Neuronal stem cell (in vitro differentiated cells): ENCODE results near the gene SHROOM4.

Source experiments
- DNase-seq: peaks from one replicate; pipeline ENCODE4 v3.0.0-alpha.2; 2013; ENCODE audit warnings: low spot score
- H2AFZ ChIP-seq: one replicate; pipeline ENCODE4 v1.6.1; 2013; ENCODE audit warnings: mild to moderate bottlenecking, low read length, inconsistent platforms
- H2AK5ac ChIP-seq: 2 replicates; pipeline ENCODE4 v1.6.1; 2013; ENCODE audit warnings: low read depth, mild to moderate bottlenecking, inconsistent platforms, low read length, moderate library complexity, mixed read lengths
- H2BK120ac ChIP-seq: 2 replicates; pipeline ENCODE4 v1.6.1; 2013; ENCODE audit warnings: low read depth, mild to moderate bottlenecking, inconsistent platforms, low read length, moderate library complexity, mixed read lengths
- H2BK12ac ChIP-seq: one replicate; pipeline ENCODE4 v1.6.1; 2013; ENCODE audit warnings: low read length, inconsistent platforms
- H2BK15ac ChIP-seq: 2 replicates; pipeline ENCODE4 v1.6.1; 2013; ENCODE audit warnings: mild to moderate bottlenecking, low read length, inconsistent platforms, mixed read lengths
- H2BK5ac ChIP-seq: one replicate; pipeline ENCODE4 v1.6.1; 2013; ENCODE audit warnings: inconsistent platforms, mild to moderate bottlenecking, low read length, moderate library complexity
- H3K14ac ChIP-seq: one replicate; pipeline ENCODE4 v1.6.1; 2013; ENCODE audit warnings: low read length, inconsistent platforms
- H3K18ac ChIP-seq: 2 replicates; pipeline ENCODE4 v1.6.1; 2013; ENCODE audit warnings: low read length, inconsistent platforms
- H3K23ac ChIP-seq: 2 replicates; pipeline ENCODE4 v1.6.1; 2013; ENCODE audit warnings: low read depth, mild to moderate bottlenecking, mixed read lengths, low read length, inconsistent platforms; ENCODE audit not compliant: poor library complexity
- H3K27ac ChIP-seq: replicated peaks from 3 replicates; pipeline ENCODE4 v1.5.1; 2013; ENCODE audit warnings: low read length, inconsistent platforms
- H3K27me3 ChIP-seq, 3 experiments: 2 replicates each; pipeline ENCODE4 v1.6.1; 2013; ENCODE audit warnings: low read length in 3 of 3, mild to moderate bottlenecking in 2 of 3, inconsistent platforms in 1 of 3, low read depth in 1 of 3, mixed read lengths in 1 of 3, moderate library complexity in 1 of 3; ENCODE audit not compliant: control insufficient read depth in 3 of 3, insufficient read depth in 3 of 3
- H3K36me3 ChIP-seq, 2 donors: replicated peaks in 1 of 2; 2 replicates each; pipeline ENCODE4 v1.6.1; 2013; ENCODE audit warnings: low read length in 2 of 2; ENCODE audit not compliant: control insufficient read depth in 2 of 2, insufficient read depth in 2 of 2
- H3K4ac ChIP-seq: 2 replicates; pipeline ENCODE4 v1.6.1; 2013; ENCODE audit warnings: inconsistent platforms, mild to moderate bottlenecking, low read length, moderate library complexity
- H3K4me1 ChIP-seq, 2 donors: 1 replicate in 1 of 2; 2 replicates in 1 of 2; pipeline ENCODE4 v1.6.1; 2013; ENCODE audit warnings: low read length in 2 of 2, low read depth in 1 of 2; ENCODE audit not compliant: control insufficient read depth in 2 of 2, insufficient read depth in 1 of 2
- H3K4me2 ChIP-seq: one replicate; pipeline ENCODE4 v1.6.1; 2013; ENCODE audit warnings: mild to moderate bottlenecking, low read length, inconsistent platforms; ENCODE audit not compliant: insufficient read depth, poor library complexity, severe bottlenecking
- H3K4me3 ChIP-seq, 2 donors: 2 replicates each; pipeline ENCODE4 v1.5.1; 2013; ENCODE audit warnings: low read length in 2 of 2, mild to moderate bottlenecking in 2 of 2, inconsistent platforms in 1 of 2, moderate library complexity in 1 of 2
- H3K79me1 ChIP-seq: one replicate; pipeline ENCODE4 v1.6.1; 2013; ENCODE audit warnings: low read depth, mild to moderate bottlenecking, inconsistent platforms, low read length, moderate library complexity
- H3K9ac ChIP-seq: one replicate; pipeline ENCODE4 v1.6.1; 2013; ENCODE audit warnings: mild to moderate bottlenecking, low read depth, low read length, inconsistent platforms; ENCODE audit not compliant: poor library complexity
- H3K9me3 ChIP-seq, 2 donors: replicated peaks in 1 of 2; 2 replicates each; pipeline versions ENCODE3 to v1.6.1; 2013; ENCODE audit warnings: low read length in 2 of 2, mild to moderate bottlenecking in 2 of 2, inconsistent platforms in 1 of 2, low read depth in 1 of 2, mixed read lengths in 1 of 2, moderate library complexity in 1 of 2; ENCODE audit not compliant: control insufficient read depth in 2 of 2, insufficient read depth in 1 of 2
- H4K8ac ChIP-seq: one replicate; pipeline ENCODE4 v1.6.1; 2013; ENCODE audit warnings: low read depth, mild to moderate bottlenecking, inconsistent platforms, low read length, moderate library complexity
- H4K91ac ChIP-seq: one replicate; pipeline ENCODE4 v1.6.1; 2013; ENCODE audit warnings: low read length, low read depth, mild to moderate bottlenecking, inconsistent platforms; ENCODE audit not compliant: poor library complexity
- WGBS, 2 donors: extraction: QIAGEN DNeasy Blood & Tissue Kit; methylation state at CpG; one replicate each; pipeline ENCODE4 v1.1.7; 2013; ENCODE audit warnings: missing lambda C conversion rate in 2 of 2, mixed read lengths in 1 of 2; ENCODE audit not compliant: insufficient read length in 2 of 2, insufficient replicate concordance in 1 of 2; ENCODE audit errors: extremely low coverage in 2 of 2; 5-methylcytosine and 5-hydroxymethylcytosine counted together

Gene SHROOM4

DNA sequence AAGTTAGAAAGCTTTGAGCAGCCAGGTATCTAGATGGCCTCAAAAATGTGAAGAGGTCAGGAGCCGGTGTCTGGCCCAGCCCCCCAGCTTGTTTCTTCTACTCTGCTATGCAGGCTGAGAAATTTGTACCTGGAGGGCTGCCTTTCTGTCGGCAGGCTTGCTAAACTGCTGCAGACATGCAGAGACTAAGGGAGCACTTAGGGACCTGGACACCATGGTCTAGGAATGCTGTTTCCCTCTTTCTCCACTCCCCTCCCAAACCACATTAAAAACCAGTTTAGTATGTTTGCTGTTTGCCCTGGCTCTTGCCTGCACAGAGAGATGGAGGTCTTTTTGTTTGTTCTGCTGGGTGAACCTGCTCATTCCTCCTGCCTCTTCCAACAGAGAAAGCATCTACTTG is 186.3 kb downstream of the SHROOM4 start:
- no peaks in the 10 kb centered on the region for H3K79me1 ChIP-seq

DNA sequence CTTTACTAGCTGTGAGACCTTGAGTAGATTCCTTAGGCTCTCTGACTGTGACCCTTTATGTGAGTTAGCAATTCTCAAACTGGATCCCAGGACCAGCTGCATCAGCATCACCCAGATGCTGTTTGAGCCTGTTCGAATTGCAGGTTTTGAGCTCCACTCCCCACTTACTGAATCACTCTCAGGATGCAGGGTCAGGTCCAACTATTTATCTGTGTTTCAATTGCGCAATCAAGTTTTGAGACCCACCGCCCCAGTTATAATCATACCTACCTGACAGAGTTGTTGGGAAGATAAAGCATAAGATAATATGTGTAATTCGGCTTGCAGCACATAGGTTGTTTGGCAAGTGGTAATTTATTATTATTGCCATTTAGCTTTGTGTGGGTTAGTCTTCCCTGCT is 187.6 kb downstream of the SHROOM4 start:
- Histone ChIP-seq H3K23ac (no peak overlapping the region), H3K4ac (no peak overlapping the region), H3K27ac (no peak overlapping the region), H3K9ac (no peak overlapping the region), H2AFZ (no peak overlapping the region), H4K91ac (no peak overlapping the region), H2BK15ac (no peak overlapping the region), H3K4me1 (no peaks in the 10 kb centered on the region), H2AK5ac (no peak overlapping the region), H3K18ac (no peak overlapping the region), H4K8ac (no peak overlapping the region), H2BK120ac (no peak overlapping the region), H3K4me3 (no peak overlapping the region), H2BK12ac (no peak overlapping the region), H3K14ac (no peak overlapping the region), H3K4me2 (no peak overlapping the region), H2BK5ac (no peak overlapping the region), H3K79me1 (no peaks in the 10 kb centered on the region), H3K27me3 (no peaks in the 10 kb centered on the region), H3K9me3 (no peaks in the 10 kb centered on the region), H3K36me3 (no peaks in the 10 kb centered on the region)
- no CpG with 5 or more reads among the region's 4 CpGs for WGBS, 2 donors
- no peak for DNase-seq

More for the DNA sequence above, 186.3 kb downstream of the SHROOM4 start:
- no peak overlapping the region for H3K4ac ChIP-seq
- H4K8ac ChIP-seq = no peak overlapping the region
- WGBS, 2 donors = no CpG with 5 or more reads among the region's 2 CpGs
- no peaks in the 10 kb centered on the region for H3K4me1 ChIP-seq
- H2BK15ac ChIP-seq = no peak overlapping the region
- no peaks in the 10 kb centered on the region for H3K36me3 ChIP-seq
- no peak overlapping the region for H3K14ac ChIP-seq
- H2BK12ac ChIP-seq = no peak overlapping the region
- no peaks in the 10 kb centered on the region for H3K9me3 ChIP-seq
- H3K27ac ChIP-seq = no peak overlapping the region
- no peak for DNase-seq
- no peak overlapping the region for H4K91ac ChIP-seq
- no peak overlapping the region for H2AFZ ChIP-seq
- H3K4me3 ChIP-seq = no peak overlapping the region
- H3K9ac ChIP-seq = no peak overlapping the region
- H3K18ac ChIP-seq = no peak overlapping the region
- H3K4me2 ChIP-seq = no peak overlapping the region
- H2BK5ac ChIP-seq = no peak overlapping the region
- H3K23ac ChIP-seq = no peak overlapping the region
- H2BK120ac ChIP-seq = no peak overlapping the region
- no peaks in the 10 kb centered on the region for H3K27me3 ChIP-seq
- H2AK5ac ChIP-seq = no peak overlapping the region

DNA sequence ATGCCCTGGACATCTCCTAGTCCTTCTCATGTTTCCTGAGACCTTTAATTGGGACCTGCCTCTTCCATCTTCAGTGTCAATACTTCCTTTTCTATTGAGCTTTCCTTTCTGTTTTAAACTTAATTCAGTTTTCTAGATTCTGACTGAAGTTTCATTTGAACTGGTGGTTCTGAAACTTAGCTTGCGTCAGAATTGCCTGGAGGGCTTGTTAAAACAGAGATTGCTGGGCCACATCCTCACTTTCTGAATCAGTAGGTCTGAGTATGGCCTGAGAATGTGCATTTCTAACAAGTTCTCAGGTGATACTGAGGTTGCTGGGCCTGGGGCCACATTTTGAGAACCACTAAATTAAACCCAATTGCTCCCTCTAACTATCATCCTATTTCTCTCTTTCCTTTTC is 191.2 kb downstream of the SHROOM4 start:
- WGBS, 2 donors = no CpG with 5 or more reads among the region's 1 CpG
- H3K4me1 ChIP-seq = no peaks in the 10 kb centered on the region
- no peak overlapping the region for H2BK120ac ChIP-seq

DNA sequence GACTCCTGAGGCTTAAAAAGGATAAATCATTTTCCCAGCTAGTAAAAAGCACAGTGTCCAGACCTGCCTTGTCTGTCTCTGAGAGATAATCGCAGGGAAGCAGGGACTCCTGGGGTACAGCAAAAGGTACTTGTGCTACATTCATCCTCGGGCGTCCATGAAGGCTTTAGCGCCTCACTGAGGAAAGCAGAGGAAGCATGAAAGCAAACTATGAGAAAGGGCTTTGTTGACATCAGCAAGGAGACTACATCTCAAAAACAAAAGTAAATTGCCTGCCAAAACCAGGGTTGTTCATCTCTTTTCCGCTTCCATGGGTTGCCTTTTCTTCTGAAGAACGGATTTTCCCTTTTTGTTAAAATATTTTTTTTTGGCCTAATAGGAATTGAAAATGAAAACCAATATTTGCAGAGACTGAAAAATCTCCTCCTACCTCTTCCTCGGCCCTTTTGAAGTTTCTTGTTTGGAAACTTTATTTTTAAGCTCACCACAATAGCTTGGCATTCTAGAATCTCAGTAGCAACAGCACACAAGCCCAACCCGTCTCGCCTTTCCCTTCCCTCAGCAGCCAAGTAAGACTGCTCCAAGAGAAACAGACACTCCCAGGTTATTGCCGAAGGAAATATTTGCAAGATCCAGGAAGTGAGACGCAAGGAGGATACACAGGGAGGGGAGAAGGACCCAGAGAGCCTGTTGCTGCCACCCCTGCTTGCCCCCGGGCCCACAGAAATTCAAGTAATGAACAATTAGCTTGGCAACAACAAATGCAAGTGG is 195.0 kb downstream of the SHROOM4 start:
- WGBS, 2 donors = no CpG with 5 or more reads among the region's 12 CpGs
- no peak overlapping the region for H3K4me3 ChIP-seq
- no peak overlapping the region for H3K27ac ChIP-seq
- H2BK120ac ChIP-seq = no peak overlapping the region
- no peaks in the 10 kb centered on the region for H3K9me3 ChIP-seq
- H2AK5ac ChIP-seq = no peak overlapping the region
- H3K4me2 ChIP-seq = no peak overlapping the region
- no peak overlapping the region for H3K14ac ChIP-seq
- H3K4me1 ChIP-seq = no peaks in the 10 kb centered on the region
- H2BK15ac ChIP-seq = no peak overlapping the region
- no peak for DNase-seq
- no peak overlapping the region for H4K91ac ChIP-seq
- no peaks in the 10 kb centered on the region for H3K79me1 ChIP-seq
- peak overlapping the region; percentile 10 for H2AFZ ChIP-seq
- no peak overlapping the region for H3K18ac ChIP-seq
- no peak overlapping the region for H2BK5ac ChIP-seq
- no peak overlapping the region for H2BK12ac ChIP-seq
- H3K9ac ChIP-seq = no peak overlapping the region
- no peak overlapping the region for H3K23ac ChIP-seq
- H4K8ac ChIP-seq = no peak overlapping the region
- no peaks in the 10 kb centered on the region for H3K36me3 ChIP-seq
- peaks cover 0 to 3% (median 0%) of the 10 kb centered on the region in 3 experiments for H3K27me3 ChIP-seq
- no peak overlapping the region for H3K4ac ChIP-seq

More for the DNA sequence above, 191.2 kb downstream of the SHROOM4 start:
- no peak overlapping the region for H4K91ac ChIP-seq
- H3K14ac ChIP-seq = no peak overlapping the region
- H3K9ac ChIP-seq = no peak overlapping the region
- peaks cover 0 to 3% (median 0%) of the 10 kb centered on the region in 3 experiments for H3K27me3 ChIP-seq
- no peak overlapping the region for H3K27ac ChIP-seq
- DNase-seq = no peak
- no peak overlapping the region for H3K18ac ChIP-seq
- no peak overlapping the region for H2BK5ac ChIP-seq
- H3K4me2 ChIP-seq = no peak overlapping the region
- H3K36me3 ChIP-seq = no peaks in the 10 kb centered on the region
- H2BK12ac ChIP-seq = no peak overlapping the region
- no peak overlapping the region for H3K4me3 ChIP-seq
- no peak overlapping the region for H2AK5ac ChIP-seq
- no peak overlapping the region for H3K23ac ChIP-seq
- no peaks in the 10 kb centered on the region for H3K79me1 ChIP-seq
- H3K4ac ChIP-seq = no peak overlapping the region
- H2BK15ac ChIP-seq = no peak overlapping the region
- H3K9me3 ChIP-seq = no peaks in the 10 kb centered on the region
- no peak overlapping the region for H2AFZ ChIP-seq
- no peak overlapping the region for H4K8ac ChIP-seq
